Body of pancreas (tissue), 4 donors: ENCODE measurements around the gene MAD1L1.

ENCODE experiments used
- CTCF ChIP-seq, 7 experiments: fragments of 450-650 bp in 4 of 7; fragments of 200-600 bp in 3 of 7; sonication (generic) in 3 of 7; IDR thresholded peaks; one replicate each; pipeline ENCODE4 v1.5.1; 2016 to 2019; ENCODE audit warnings: antibody characterized with exemption in 7 of 7
- POLR2A ChIP-seq, 3 donors: fragments of 450-650 bp; IDR thresholded peaks; one replicate each; pipeline ENCODE4 v1.6.1; 2016; ENCODE audit warnings: antibody characterized with exemption in 3 of 3, mild to moderate bottlenecking in 2 of 3

GRCh38 chr7:2144926-2145325 lies 87.8 kb downstream of the MAD1L1 start:
- TF ChIP-seq POLR2A (IDR thresholded peaks at IDR 0.05) (no peak), CTCF (IDR thresholded peaks at IDR 0.05) (no peak)
